PC-3 (cell line): Measurements from ENCODE around the gene ELL2. TPM values are rescaled to one million over a fixed set of nuclear protein-coding genes. Genes with fewer than 3 reads are reported as not detected.

Experiments used
- ATAC-seq: fragments of 200-7000 bp; cut with Tn5 transposase; 2 replicates; pipeline ENCODE4 v1.9.1; 2020; ENCODE audit warnings: mild to moderate bottlenecking, moderate library complexity
- BruUV-seq: library from RNA; stranded (reverse); fragments of 400-500 nt; replicated peaks from 2 replicates; lab custom pipeline; 2021; lab: Mats Ljungman, UMichigan
- CTCF ChIA-PET: fragments of 300-600 bp; sonication (Branson Sonifier 250); formaldehyde crosslinking; loops from one replicate; lab custom pipeline; 2022; ENCODE audit warnings: antibody characterized with exemption; lab: Charles Lee
- POLR2A ChIA-PET: fragments of 300-600 bp; sonication (Branson Sonifier 250); formaldehyde crosslinking; loops from one replicate; lab custom pipeline; 2022; ENCODE audit warnings: antibody characterized with exemption; ENCODE audit not compliant: unreplicated experiment; lab: Charles Lee
- DNase-seq: peaks from one replicate; pipeline ENCODE4 v3.0.0-alpha.2; 2015
- H2AFZ ChIP-seq: fragments of 300-600 bp; sonication (generic); 2 replicates; pipeline ENCODE4 v1.6.0; 2016; ENCODE audit warnings: antibody characterized with exemption, low read length
- H3F3A ChIP-seq: fragments of 300-600 bp; sonication (generic); one replicate; pipeline ENCODE4 v1.6.0; 2017; ENCODE audit warnings: antibody characterized with exemption, low read length, control low read depth, mild to moderate bottlenecking; ENCODE audit not compliant: unreplicated experiment
- H3K27ac ChIP-seq: fragments of 300-600 bp; sonication (generic); 2 replicates; pipeline ENCODE4 v1.5.1; 2016; ENCODE audit warnings: mild to moderate bottlenecking, low read length
- H3K27me3 ChIP-seq: fragments of 300-600 bp; sonication (generic); 2 replicates; pipeline ENCODE4 v1.6.1; 2016; ENCODE audit warnings: low read length, mixed read lengths
- H3K36me3 ChIP-seq: fragments of 300-600 bp; sonication (generic); 2 replicates; pipeline ENCODE4 v1.6.1; 2016; ENCODE audit warnings: low read depth, mixed run types, low read length, mixed read lengths
- H3K4me1 ChIP-seq: fragments of 300-600 bp; sonication (generic); 2 replicates; pipeline ENCODE4 v1.5.1; 2016; ENCODE audit warnings: low read length; ENCODE audit not compliant: insufficient read depth
- H3K4me2 ChIP-seq: fragments of 300-600 bp; sonication (generic); 2 replicates; pipeline ENCODE4 v1.6.0; 2016; ENCODE audit warnings: low read length
- H3K4me3 ChIP-seq: fragments of 300-600 bp; sonication (generic); 2 replicates; pipeline ENCODE4 v1.5.1; 2016; ENCODE audit warnings: mild to moderate bottlenecking, low read length, mixed read lengths
- H3K79me2 ChIP-seq: fragments of 300-600 bp; sonication (generic); 2 replicates; pipeline ENCODE4 v1.6.1; 2017; ENCODE audit warnings: low read length, mixed read lengths
- H3K9ac ChIP-seq: fragments of 300-600 bp; sonication (generic); 2 replicates; pipeline ENCODE4 v1.6.0; 2016; ENCODE audit warnings: mild to moderate bottlenecking, low read length
- H3K9me2 ChIP-seq: fragments of 300-600 bp; sonication (generic); replicated peaks from 2 replicates; pipeline ENCODE4 v1.6.1; 2016; ENCODE audit warnings: mixed run types, low read length, mixed read lengths
- H3K9me3 ChIP-seq: fragments of 300-600 bp; sonication (generic); 2 replicates; pipeline ENCODE4 v1.6.1; 2016; ENCODE audit warnings: low read length, mixed read lengths
- H4K20me1 ChIP-seq: fragments of 300-600 bp; sonication (generic); 2 replicates; pipeline ENCODE4 v1.6.1; 2016; ENCODE audit warnings: low read length, mixed read lengths
- EZH2 ChIP-seq: fragments of 300-600 bp; sonication (generic); IDR thresholded peaks from one replicate; pipeline ENCODE4 v1.6.1; 2017; ENCODE audit warnings: antibody characterized with exemption, mild to moderate bottlenecking, low read length; ENCODE audit not compliant: unreplicated experiment
- EZH2phosphoT487 ChIP-seq: fragments of 300-600 bp; sonication (generic); IDR thresholded peaks from 2 replicates; pipeline ENCODE4 v1.6.1; 2018; ENCODE audit warnings: mild to moderate bottlenecking, antibody characterized with exemption, low read length, borderline replicate concordance
- intact Hi-C: fragments of 100-400 bp; cut with micrococcal nuclease; formaldehyde crosslinking; loops from 2 replicates; pipeline ENCODE4 v1.9.0; 2023
- total RNA-seq: library from RNA; depleted of rRNA; stranded (reverse); fragments of >200 nt; gene quantifications from 2 replicates; pipeline ENCODE4 v1.2.3, GENCODE V29; 2014
- TF ChIP-seq, protein P1 (sequence below): fragments of 300-600 bp; sonication (generic); conservative IDR thresholded peaks from 2 replicates; pipeline ENCODE4 v1.5.1; 2017; ENCODE audit warnings: antibody characterized with exemption, low read depth, mild to moderate bottlenecking, low read length

The ELL2 gene
- total RNA-seq, 1 experiment from 2014 or later, result 72.2 TPM

GRCh38 chr5:95846554-95847260 lies 114.9 kb downstream of the ELL2 start:
- no peak overlapping the region for H3K4me3 ChIP-seq
- H3K27me3 ChIP-seq, result no peaks in the 10 kb centered on the region
- CTCF ChIA-PET, result no interaction called here
- intact Hi-C loops, result loop anchor here (1.0 to 10.0 kb wide), 5 partner anchors 23 to 562 kb away; partner anchors contain the start of gene MCTP1
- no TSS peak for BruUV-seq
- no peaks in the 10 kb centered on the region for H3K36me3 ChIP-seq
- H3K9me2 ChIP-seq, result no peaks in the 10 kb centered on the region
- no peak overlapping the region for H3K4me2 ChIP-seq
- H3K27ac ChIP-seq, result no peak overlapping the region
- H3K9ac ChIP-seq, result no peak overlapping the region
- ATAC-seq, result peak; percentile 80
- H3K79me2 ChIP-seq, result no peaks in the 10 kb centered on the region
- peak; percentile 76 for DNase-seq
- no peak overlapping the region for H2AFZ ChIP-seq
- H3F3A ChIP-seq, result no peaks in the 10 kb centered on the region
- POLR2A ChIA-PET, result no interaction called here
- H3K4me1 ChIP-seq, result peaks cover 7% of the 10 kb centered on the region; the same call in 1 of the 2 replicates
- TF ChIP-seq EZH2phosphoT487, result no peak
- TF ChIP-seq, protein P1, sequence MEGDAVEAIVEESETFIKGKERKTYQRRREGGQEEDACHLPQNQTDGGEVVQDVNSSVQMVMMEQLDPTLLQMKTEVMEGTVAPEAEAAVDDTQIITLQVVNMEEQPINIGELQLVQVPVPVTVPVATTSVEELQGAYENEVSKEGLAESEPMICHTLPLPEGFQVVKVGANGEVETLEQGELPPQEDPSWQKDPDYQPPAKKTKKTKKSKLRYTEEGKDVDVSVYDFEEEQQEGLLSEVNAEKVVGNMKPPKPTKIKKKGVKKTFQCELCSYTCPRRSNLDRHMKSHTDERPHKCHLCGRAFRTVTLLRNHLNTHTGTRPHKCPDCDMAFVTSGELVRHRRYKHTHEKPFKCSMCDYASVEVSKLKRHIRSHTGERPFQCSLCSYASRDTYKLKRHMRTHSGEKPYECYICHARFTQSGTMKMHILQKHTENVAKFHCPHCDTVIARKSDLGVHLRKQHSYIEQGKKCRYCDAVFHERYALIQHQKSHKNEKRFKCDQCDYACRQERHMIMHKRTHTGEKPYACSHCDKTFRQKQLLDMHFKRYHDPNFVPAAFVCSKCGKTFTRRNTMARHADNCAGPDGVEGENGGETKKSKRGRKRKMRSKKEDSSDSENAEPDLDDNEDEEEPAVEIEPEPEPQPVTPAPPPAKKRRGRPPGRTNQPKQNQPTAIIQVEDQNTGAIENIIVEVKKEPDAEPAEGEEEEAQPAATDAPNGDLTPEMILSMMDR, result peak; percentile 87
- H4K20me1 ChIP-seq, result no peaks in the 10 kb centered on the region
- H3K9me3 ChIP-seq, result no peaks in the 10 kb centered on the region

- Histone ChIP-seq H3K79me2 (no peaks in the 10 kb centered on the region), H3K9me2 (no peaks in the 10 kb centered on the region), H3K27me3 (no peaks in the 10 kb centered on the region), H3K9me3 (no peaks in the 10 kb centered on the region), H3K4me2 (no peak overlapping the region), H3K4me1 (peaks cover 7% of the 10 kb centered on the region; the same call in 1 of the 2 replicates), H3K27ac (no peak overlapping the region), H3F3A (no peaks in the 10 kb centered on the region), H3K4me3 (no peak overlapping the region), H3K36me3 (no peaks in the 10 kb centered on the region), H4K20me1 (no peaks in the 10 kb centered on the region), H2AFZ (no peak overlapping the region), H3K9ac (no peak overlapping the region)
- BruUV-seq, result no TSS peak
- TF ChIP-seq EZH2 (no peak), EZH2phosphoT487 (no peak)
- TF ChIP-seq, protein P1, result no peak
- ATAC-seq (no peak), DNase-seq (no peak)
- ChIA-PET CTCF (no interaction called here), POLR2A (no interaction called here)
- intact Hi-C loops, result loop anchor here (10.0 kb wide), 1 partner anchor 561 kb away; the partner anchor contains the start of gene MCTP1
Measured at GRCh38 chr5:95845391-95845790, 116.3 kb downstream of the ELL2 start.

DNA sequence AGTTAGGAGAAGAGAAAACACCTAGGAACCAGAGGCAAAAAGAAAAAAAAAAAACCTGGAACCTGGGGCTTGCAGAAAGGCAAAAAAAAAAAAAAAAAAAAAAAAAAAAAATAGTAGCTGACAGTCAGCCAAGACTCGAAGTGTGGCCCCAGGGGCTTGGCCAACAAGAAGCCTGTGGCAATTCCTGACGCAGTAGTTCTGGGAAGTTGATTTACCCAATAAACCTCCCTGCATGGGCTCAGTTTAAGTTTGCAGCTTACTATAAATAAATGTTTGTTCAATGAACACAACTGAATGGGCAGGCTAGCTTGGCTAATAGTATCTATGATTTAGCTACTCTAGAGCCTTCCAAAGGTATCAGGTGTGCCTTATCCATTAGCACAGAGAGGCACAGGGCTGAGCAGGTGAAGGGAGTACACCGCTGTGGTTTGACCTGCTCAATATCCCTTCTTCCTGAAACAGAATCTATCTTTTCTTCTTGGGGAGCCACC lies 117.9 kb downstream of the ELL2 start:
- Histone ChIP-seq H3K4me2 (no peak overlapping the region), H3K9ac (no peak overlapping the region), H3K4me3 (no peak overlapping the region), H3K27me3 (no peaks in the 10 kb centered on the region), H3K27ac (peak overlapping the region; percentile 49), H3K79me2 (no peaks in the 10 kb centered on the region), H3K9me3 (no peaks in the 10 kb centered on the region), H4K20me1 (no peaks in the 10 kb centered on the region), H3K4me1 (peaks cover 7% of the 10 kb centered on the region; the same call in 1 of the 2 replicates), H3K36me3 (no peaks in the 10 kb centered on the region), H2AFZ (no peak overlapping the region), H3K9me2 (no peaks in the 10 kb centered on the region), H3F3A (no peaks in the 10 kb centered on the region)
- intact Hi-C loops, result loop anchor here (1.0 to 10.0 kb wide), 2 partner anchors 62 to 559 kb away; partner anchors contain the start of gene MCTP1
- no TSS peak for BruUV-seq
- TF ChIP-seq EZH2 (no peak), EZH2phosphoT487 (no peak)
- TF ChIP-seq, protein P1, result no peak
- no peak for DNase-seq
- no peak; the same call in 1 of the 2 replicates for ATAC-seq
- CTCF ChIA-PET, result interaction anchor here (0.6 to 0.8 kb wide), 3 partner anchors 20 to 81 kb away, joined by 3 to 9 read pairs (median 8); no protein-coding TSS in a partner anchor
- POLR2A ChIA-PET, result interaction anchor here (0.6 kb wide), 1 partner anchor 20 kb away, joined by 4 read pairs; no protein-coding TSS in a partner anchor
